D721Med (cell line): ENCODE results near the gene ZCCHC7.

Experiments used
- DNase-seq: peaks from one replicate; pipeline ENCODE4 v3.0.0; 2011; ENCODE audit warnings: low spot score; ENCODE audit not compliant: insufficient read length
- FAIRE-seq: peaks from 2 replicates; lab custom pipeline; 2011; peaks lifted over from hg19 to GRCh38; lab: Jason Lieb, UNC
- TF ChIP-seq, protein P1 (sequence below): IDR thresholded peaks from 2 replicates; pipeline ENCODE4 v1.5.1; 2012; ENCODE audit warnings: mild to moderate bottlenecking, control low read depth; ENCODE audit not compliant: insufficient read depth; ENCODE audit errors: missing control alignments

The ZCCHC7 gene

DNA sequence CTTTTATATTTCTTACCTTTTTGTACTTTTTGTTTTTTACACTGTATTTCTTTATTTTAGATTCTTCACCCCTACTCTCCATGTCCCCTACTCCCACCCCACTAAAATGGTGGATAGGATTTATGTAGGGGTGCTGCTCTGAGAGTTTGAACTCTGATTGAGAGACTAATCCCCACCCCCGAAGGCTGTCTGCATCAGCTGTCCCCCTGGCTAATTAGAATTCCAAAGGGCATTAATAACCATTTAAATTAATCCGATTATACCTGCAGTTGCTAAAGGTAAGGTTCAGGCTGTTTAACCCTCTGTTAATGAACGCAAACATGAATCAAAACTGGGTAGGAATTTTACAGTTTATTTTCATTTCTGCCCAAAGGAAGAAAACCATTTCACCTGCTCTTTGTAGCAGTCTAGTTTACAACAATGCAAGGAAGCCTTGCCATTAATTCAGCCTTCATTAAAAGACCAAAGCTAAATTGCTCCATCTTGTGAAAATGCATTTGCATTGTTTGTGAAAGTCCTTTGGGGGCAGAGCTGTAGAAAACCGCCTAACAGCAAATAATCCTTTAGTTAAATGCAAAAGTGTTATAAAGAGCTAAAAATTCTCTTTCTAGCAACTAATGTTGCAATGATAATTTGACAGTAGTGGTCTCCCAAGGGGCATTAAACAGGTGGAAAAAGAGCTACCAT is 71.2 kb downstream of the ZCCHC7 start:
- FAIRE-seq (peak; percentile 90), DNase-seq (peak; percentile 37)
- TF ChIP-seq, protein P1, sequence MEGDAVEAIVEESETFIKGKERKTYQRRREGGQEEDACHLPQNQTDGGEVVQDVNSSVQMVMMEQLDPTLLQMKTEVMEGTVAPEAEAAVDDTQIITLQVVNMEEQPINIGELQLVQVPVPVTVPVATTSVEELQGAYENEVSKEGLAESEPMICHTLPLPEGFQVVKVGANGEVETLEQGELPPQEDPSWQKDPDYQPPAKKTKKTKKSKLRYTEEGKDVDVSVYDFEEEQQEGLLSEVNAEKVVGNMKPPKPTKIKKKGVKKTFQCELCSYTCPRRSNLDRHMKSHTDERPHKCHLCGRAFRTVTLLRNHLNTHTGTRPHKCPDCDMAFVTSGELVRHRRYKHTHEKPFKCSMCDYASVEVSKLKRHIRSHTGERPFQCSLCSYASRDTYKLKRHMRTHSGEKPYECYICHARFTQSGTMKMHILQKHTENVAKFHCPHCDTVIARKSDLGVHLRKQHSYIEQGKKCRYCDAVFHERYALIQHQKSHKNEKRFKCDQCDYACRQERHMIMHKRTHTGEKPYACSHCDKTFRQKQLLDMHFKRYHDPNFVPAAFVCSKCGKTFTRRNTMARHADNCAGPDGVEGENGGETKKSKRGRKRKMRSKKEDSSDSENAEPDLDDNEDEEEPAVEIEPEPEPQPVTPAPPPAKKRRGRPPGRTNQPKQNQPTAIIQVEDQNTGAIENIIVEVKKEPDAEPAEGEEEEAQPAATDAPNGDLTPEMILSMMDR: no peak

DNA sequence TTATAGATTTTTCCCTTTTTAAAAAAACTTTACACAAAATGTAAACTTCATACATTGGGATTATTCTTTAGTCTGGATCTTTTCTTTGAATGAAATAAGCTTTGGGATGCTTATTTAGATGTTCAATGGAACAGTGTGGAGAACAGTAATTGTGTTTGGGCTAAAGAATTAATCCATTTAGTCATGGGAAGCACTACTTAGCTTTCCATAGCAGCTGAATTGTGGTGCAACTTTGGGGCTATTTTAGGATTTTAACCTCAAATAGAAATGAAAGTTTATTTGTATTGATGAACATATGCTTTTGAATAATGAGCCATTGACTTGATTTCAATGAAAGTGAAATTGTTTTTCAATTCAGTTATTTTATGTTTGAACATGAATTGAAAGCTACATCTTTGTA is 72.4 kb downstream of the ZCCHC7 start:
- no peak for FAIRE-seq
- TF ChIP-seq, protein P1: no peak
- no peak for DNase-seq

DNA sequence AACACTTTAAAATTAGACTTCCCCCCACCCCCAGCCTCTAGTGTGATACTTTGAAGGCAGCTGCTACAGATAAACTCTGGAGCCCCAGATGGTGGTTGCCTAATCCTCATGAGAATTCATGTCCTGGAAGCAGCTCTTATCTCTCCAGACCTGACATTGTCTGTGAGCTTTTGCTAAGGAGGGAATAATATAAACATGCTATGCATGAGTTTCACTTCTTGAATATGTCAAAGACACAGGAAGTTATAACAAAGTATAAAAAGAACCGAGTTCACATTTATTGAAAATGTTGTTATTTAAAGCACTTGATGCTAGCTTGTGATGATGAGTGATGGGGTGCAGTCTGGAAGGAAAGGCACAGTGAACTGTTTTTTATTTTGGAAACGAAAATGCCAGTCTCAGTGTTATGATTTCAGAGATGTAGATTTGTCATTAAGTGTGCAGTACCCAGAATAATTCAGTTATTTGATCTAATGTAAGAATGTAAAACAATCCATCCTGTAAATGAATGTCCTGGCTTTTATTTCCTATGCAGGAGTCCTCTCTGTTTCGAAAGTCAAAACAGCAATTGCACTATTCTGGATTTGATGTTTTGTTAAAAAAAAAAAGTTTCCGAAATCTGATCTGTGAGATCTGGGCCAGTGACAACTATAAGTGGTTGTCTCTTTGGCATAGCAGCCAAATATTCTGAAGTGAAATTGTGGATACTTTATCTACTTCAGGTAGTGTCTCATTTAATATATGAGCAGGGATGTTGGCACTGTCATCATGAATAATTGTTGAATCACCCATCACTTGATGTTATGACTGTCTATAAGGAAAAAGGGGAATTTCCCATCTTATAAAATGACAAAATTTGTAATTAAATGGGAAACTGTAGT is 77.0 kb downstream of the ZCCHC7 start:
- TF ChIP-seq, protein P1: no peak
- FAIRE-seq (peak; percentile 86), DNase-seq (peak; percentile 37)

DNA sequence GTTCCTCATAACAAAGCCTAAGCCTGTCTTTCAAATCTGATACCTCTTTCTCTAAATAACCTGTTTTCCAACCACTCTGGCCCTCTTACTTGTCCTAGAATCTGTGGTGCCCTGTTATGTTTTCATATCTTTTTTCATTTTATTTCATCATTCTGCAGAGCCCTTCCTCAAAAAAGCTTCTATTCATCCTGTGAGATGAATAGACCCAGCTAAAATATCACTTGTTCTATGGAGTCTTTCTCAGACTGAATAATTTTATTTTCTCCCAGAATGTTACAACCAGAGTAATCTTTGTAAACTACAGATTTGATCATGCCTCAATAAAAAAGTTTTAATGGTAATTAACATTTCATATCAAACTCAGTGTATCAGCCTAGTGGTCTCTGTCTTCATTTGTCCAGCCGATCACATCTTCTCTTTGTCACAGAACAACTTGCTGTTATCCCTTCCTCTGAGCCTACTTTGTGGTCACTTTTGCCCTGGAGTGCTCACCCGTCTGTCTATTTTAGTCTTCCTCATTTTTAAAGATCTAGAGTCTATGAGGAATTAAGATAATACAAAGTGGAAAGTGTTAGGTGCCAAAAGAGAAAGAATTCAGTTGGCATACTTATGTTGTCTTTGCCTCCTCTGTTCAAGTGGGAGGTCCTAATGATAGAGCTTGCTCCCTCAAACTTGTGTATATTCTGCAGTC is 77.8 kb downstream of the ZCCHC7 start:
- TF ChIP-seq, protein P1: no peak
- FAIRE-seq: no peak
- no peak for DNase-seq

DNA sequence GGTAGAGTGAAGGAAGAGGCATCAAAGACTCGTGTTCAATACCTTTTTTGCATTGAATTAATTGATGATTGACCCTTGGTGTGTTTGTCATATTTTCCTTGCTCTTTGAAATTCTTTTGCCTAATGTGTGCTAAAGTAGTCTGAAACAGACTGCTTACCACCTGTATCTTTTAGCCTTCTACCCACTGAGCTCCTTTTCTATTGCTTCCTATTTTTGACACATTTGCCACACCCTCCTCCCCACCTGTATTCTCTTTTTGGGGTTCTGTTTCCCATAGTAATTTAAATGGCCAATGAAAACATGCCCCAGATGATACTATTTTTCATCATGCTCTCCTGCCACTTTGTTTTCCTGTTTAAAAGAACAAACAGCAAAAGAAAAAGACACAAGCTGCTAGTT is 78.5 kb downstream of the ZCCHC7 start:
- TF ChIP-seq, protein P1: no peak
- DNase-seq (no peak), FAIRE-seq (no peak)

DNA sequence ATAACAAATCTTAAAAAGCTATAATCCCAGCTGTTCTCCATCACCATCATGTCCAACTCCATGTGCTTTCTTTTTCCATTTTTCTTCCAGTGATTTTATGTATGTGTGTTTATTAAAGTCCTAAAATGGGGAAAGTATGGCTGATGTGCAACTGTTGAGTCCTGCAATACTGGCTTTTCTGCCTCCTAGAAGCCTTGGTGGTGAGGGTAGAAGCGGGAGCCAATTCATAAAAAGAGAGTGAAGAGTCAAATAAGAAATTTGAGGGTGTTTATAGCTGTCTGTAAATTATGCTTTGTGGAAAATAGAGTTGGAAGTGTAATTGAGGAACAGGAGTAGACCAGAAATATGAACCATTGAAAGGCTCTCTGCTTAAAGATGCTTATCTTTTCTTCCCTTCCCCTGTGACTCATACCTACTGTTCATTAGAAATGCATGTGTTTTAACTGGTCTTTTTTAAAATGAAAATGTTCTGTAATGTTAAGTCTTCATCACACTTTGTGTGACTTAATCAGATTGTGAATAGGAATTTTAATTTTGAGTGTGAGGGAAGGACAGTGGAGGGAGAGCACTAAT is 80.1 kb downstream of the ZCCHC7 start:
- FAIRE-seq: peak; percentile 11
- TF ChIP-seq, protein P1: no peak
- no peak for DNase-seq
